ENCODE measurements around the gene GAK. TPM values are rescaled to one million over a fixed set of nuclear protein-coding genes. Genes with fewer than 3 reads are reported as not detected.
"Not testable (repeated sequence)": the region's sequence is repeated elsewhere in the genome, so short reads cannot be mapped to it uniquely, and the experiment has no call there.

Gene GAK
- total and polyA plus RNA-seq, 2 experiments from 2014 or later = 87.1 to 88.4 TPM

- no peak overlapping the region for H3K4me3 ChIP-seq
- WGBS (ENCODE audit: low lambda C conversion rate, missing lambda C conversion rate) = 86% methylated on average over 9 of the region's 9 CpGs
- H3K36me3 ChIP-seq (replicated peaks; ENCODE audit: insufficient read depth, low read depth) = no peaks in the 10 kb centered on the region
- peaks cover 3% of the 10 kb centered on the region for H3K4me1 ChIP-seq (ENCODE audit: insufficient read depth)
- H2AFZ ChIP-seq = no peak overlapping the region
- no peaks in the 10 kb centered on the region for H4K20me1 ChIP-seq (ENCODE audit: insufficient read depth, poor library complexity, severe bottlenecking)
- no peaks in the 10 kb centered on the region for H3K9me3 ChIP-seq (ENCODE audit: low read depth)
- no peaks in the 10 kb centered on the region for H3K79me2 ChIP-seq
- H3K4me2 ChIP-seq = peak overlapping the region; percentile 78
- no peak for DNase-seq (ENCODE audit: low spot score)
- no peaks in the 10 kb centered on the region for H3K9me2 ChIP-seq (replicated peaks; ENCODE audit: insufficient read depth)
- no peak overlapping the region for H3K27ac ChIP-seq
- TF ChIP-seq CTCF (IDR thresholded peaks at IDR 0.05; ENCODE audit: poor library complexity) (no peak), EZH2 (IDR thresholded peaks at IDR 0.05; ENCODE audit: borderline replicate concordance) (no peak), EZH2phosphoT487 (IDR thresholded peaks at IDR 0.05; ENCODE audit: low read depth, severe bottlenecking, unreplicated experiment) (no peak)
- H3K27me3 ChIP-seq = no peaks in the 10 kb centered on the region
Observed at GRCh38 chr4:946103-946450, 14.0 kb upstream of the GAK start.

- Histone ChIP-seq H3K4me3 (no peak overlapping the region), H3K27ac (no peak overlapping the region), H3K79me2 (no peaks in the 10 kb centered on the region), H3K4me2 (peak overlapping the region; percentile 78), H3K27me3 (no peaks in the 10 kb centered on the region), H3K36me3 (replicated peaks; ENCODE audit: insufficient read depth, low read depth) (no peaks in the 10 kb centered on the region), H4K20me1 (ENCODE audit: insufficient read depth, poor library complexity, severe bottlenecking) (no peaks in the 10 kb centered on the region), H3K4me1 (ENCODE audit: insufficient read depth) (peaks cover 3% of the 10 kb centered on the region), H3K9me3 (ENCODE audit: low read depth) (no peaks in the 10 kb centered on the region), H3K9me2 (replicated peaks; ENCODE audit: insufficient read depth) (no peaks in the 10 kb centered on the region), H2AFZ (no peak overlapping the region)
- 23% methylated on average over 28 of the region's 28 CpGs for WGBS (ENCODE audit: low lambda C conversion rate, missing lambda C conversion rate)
- no peak for DNase-seq (ENCODE audit: low spot score)
- no peak for TF ChIP-seq CTCF (IDR thresholded peaks at IDR 0.05; ENCODE audit: poor library complexity)
- no peak for TF ChIP-seq EZH2 (IDR thresholded peaks at IDR 0.05; ENCODE audit: borderline replicate concordance)
- no peak for TF ChIP-seq EZH2phosphoT487 (IDR thresholded peaks at IDR 0.05; ENCODE audit: low read depth, severe bottlenecking, unreplicated experiment)
Observed at GRCh38 chr4:945274-946102, 13.4 kb upstream of the GAK start.

GRCh38 chr4:939508-939907 is 7.4 kb upstream of the GAK start:
- not testable (repeated sequence) for H3K4me1 ChIP-seq (ENCODE audit: insufficient read depth); DNase-seq (ENCODE audit: low spot score); H3K79me2 ChIP-seq; H3K4me2 ChIP-seq; H2AFZ ChIP-seq; H3K4me3 ChIP-seq; H3K27me3 ChIP-seq; H3K9me2 ChIP-seq (replicated peaks; ENCODE audit: insufficient read depth); H4K20me1 ChIP-seq (ENCODE audit: insufficient read depth, poor library complexity, severe bottlenecking); H3K36me3 ChIP-seq (replicated peaks; ENCODE audit: insufficient read depth, low read depth); H3K27ac ChIP-seq; H3K9me3 ChIP-seq (ENCODE audit: low read depth)
- 83% methylated on average over 4 of the region's 4 CpGs for WGBS (ENCODE audit: low lambda C conversion rate, missing lambda C conversion rate)

GRCh38 chr4:932713-933070 is 576 bp upstream of the GAK start:
- H3K9me2 ChIP-seq (replicated peaks; ENCODE audit: insufficient read depth) = no peaks in the 10 kb centered on the region
- DNase-seq (ENCODE audit: low spot score) = no peak
- peaks cover 57% of the 10 kb centered on the region for H3K79me2 ChIP-seq
- TF ChIP-seq CTCF (IDR thresholded peaks at IDR 0.05; ENCODE audit: poor library complexity) (peak; percentile 21), EZH2 (IDR thresholded peaks at IDR 0.05; ENCODE audit: borderline replicate concordance) (no peak), EZH2phosphoT487 (IDR thresholded peaks at IDR 0.05; ENCODE audit: low read depth, severe bottlenecking, unreplicated experiment) (no peak)
- no peaks in the 10 kb centered on the region for H3K9me3 ChIP-seq (ENCODE audit: low read depth)
- peaks cover 31% of the 10 kb centered on the region for H4K20me1 ChIP-seq (ENCODE audit: insufficient read depth, poor library complexity, severe bottlenecking)
- H3K4me3 ChIP-seq = peak overlapping the region; percentile 52
- 6% methylated on average over 11 of the region's 11 CpGs for WGBS (ENCODE audit: low lambda C conversion rate, missing lambda C conversion rate)
- H3K27ac ChIP-seq = peak overlapping the region; percentile 75
- H3K27me3 ChIP-seq = no peaks in the 10 kb centered on the region
- H3K4me1 ChIP-seq (ENCODE audit: insufficient read depth) = peaks cover 24% of the 10 kb centered on the region
- peak overlapping the region; percentile 47 for H2AFZ ChIP-seq
- no peaks in the 10 kb centered on the region for H3K36me3 ChIP-seq (replicated peaks; ENCODE audit: insufficient read depth, low read depth)
- H3K4me2 ChIP-seq = peak overlapping the region; percentile 94

All from hepatocyte (in vitro differentiated cells).